Measurements from ENCODE around the gene SEMA5A.

GRCh38 chr5:9479990-9480389, 65.9 kb downstream of the SEMA5A start:
- TF ChIP-seq CTCF (IDR thresholded peaks at IDR 0.05) (no peak), SIN3A (IDR thresholded peaks at IDR 0.05; ENCODE audit: borderline replicate concordance, insufficient read depth, low read depth, low read length) (no peak)
